GM21423 (cell line): ENCODE measurements around the gene MEGF6.

Experiments
- ATAC-seq: cut with Tn5 transposase; IDR thresholded peaks from one replicate; pipeline ENCODE4 v1.9.1; 2021; ENCODE audit warnings: mild to moderate bottlenecking, moderate library complexity; ENCODE audit not compliant: unreplicated experiment

The MEGF6 gene

DNA sequence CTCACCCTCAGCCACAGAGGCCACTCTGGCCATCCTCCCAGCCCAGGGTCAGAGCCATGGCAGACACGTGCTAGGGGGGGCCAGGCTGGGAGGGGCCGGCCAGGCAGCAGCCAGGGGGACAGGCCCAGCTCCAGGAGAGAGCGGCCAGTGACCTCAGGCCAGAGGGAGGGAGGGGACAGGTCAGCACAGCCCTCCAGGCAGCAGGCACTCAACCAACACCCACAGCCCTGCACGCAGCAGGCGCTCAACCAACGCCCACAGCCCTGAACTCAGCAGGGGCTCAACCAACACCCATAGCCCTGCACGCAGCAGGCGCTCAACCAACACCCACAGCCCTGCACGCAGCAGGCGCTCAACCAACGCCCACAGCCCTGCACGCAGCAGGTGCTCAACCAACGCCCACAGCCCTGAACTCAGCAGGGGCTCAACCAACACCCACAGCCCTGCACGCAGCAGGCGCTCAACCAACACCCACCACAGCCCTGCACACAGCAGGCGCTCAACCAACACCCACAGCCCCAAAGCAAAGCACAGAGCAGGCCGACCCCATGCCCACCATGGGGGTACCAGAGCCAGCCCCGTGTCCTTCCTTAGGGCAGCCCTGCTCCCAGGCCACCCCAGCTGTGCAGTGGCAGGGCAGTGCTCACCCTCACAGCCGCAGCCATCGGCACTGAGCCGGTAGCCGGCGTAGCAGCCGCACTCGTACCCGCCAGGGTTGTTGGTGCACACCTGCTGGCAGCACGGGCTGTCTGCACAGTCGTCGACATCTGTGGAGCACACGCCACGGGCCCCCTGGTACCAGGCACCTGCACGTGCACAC lies 101.0 kb downstream of the MEGF6 start:
- no peak for ATAC-seq

DNA sequence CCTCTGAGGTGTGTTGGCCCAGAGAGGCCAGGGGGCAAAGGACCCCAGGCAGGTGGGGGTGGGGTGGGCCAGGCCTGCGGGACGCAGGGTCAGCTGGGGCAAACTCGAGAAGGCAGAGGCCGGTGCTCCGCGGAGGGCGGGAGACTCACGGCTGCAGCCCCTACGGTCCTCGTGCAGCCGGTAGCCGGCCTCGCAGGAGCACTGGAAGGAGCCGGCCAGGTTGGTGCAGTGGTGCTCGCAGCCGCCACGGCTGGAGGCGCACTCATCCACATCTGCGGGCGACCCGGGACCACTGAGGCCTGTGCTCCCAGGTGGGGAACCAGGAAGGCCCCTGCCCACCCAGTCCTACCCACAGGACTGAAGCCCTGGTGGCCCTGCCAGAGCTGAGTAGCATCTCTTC lies 101.6 kb downstream of the MEGF6 start:
- ATAC-seq, result no peak

DNA sequence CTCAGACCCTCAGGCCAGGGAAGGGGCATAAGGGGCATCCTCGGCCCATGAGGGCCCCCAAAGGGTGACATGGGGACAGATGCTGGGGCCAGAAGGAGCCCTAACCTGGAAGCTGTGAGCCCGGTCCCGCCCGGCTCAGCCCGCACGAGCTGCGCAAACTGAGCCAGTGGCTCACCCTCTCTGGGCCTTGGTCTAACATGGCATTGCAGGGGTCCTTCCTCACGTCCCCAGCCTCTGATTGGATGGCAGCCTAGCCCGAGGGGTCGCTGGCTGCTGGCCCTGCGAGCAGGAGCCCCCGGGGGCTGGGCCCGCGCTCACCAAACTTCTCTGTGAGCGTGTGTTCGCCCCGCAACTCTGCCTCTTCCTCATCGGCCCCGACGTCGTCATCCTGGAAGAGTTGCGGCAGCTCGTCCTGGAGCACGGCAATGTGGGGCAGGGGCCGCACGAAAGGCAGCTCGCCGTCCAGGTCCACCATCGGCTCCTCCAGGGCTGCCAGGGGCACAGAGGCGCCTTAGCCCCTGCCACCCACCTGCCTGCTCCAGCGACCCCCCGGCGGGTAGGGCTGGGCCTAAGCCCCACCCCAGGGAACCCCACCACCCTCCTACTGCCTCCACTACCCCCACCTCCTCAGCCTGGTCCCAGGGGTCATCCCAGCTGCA lies 102.4 kb downstream of the MEGF6 start:
- no peak for ATAC-seq

DNA sequence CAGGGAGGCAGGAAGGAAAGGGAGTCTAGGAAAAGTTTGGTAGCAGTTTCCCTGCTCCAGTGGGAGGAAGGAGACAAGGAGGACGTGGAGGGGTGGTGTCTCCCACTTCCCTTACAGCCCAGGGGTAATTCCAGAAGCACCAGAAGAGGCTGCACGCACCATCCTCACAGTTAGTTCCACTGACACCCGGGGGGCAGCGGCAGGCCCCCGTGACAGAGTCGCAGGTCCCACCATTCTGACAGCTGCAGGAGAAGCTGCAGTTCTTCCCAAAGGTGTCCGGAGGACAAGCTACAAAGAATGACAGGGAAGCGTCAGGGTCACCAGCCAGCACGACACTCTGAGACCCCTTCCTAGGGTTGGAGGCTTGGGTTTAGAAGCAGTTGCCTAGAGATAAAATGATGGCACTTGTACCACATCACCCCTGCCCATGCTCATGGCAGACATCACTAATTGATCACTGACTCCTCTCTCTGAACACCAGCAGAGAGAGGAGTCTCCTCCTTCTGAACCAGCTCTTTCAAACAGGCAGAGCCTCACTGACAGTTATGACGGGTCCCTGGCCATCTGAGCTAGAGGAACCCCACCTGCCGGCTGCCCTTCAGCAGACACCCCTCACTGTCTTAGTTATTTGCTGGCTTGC lies 103.6 kb downstream of the MEGF6 start:
- no peak for ATAC-seq

DNA sequence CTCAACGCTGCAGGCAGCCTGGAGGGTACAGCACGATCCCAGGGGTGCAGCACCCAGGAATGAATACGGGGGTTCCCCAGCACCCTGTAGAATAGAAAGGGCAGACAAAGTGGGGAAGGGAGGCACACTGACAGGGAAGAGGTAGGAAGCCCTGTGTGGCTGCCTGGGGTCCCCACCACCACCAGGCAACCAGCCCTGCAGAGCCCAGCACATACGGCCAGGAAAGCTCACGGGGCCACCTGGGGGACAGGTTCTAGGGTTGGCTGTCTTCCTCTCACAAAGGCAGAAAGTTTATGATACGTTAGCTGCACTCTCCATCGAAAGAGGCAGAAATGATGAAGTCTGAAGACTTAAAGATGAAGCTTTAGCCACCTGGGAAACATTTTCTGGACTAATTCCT lies 104.4 kb downstream of the MEGF6 start:
- no peak for ATAC-seq

DNA sequence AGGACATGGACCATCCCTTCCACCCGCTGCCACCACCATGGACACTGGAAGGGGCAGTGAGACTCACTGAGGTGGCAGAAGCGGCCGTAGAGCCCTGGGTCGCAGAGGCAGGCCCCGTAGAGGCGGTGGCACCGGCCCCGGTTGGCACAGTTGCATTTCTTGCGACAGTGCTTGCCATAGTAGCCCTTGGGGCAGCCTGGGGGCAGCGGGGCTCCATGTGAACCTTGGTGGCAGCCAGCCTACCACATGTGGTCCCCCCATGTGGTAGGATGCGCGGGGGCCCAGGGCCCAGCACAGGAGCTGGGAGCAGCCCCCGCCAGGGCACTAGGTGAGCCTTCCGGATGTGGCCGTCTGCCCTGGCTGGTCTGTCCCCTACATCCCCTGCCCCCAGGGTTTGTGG lies 105.3 kb downstream of the MEGF6 start:
- ATAC-seq, result no peak

DNA sequence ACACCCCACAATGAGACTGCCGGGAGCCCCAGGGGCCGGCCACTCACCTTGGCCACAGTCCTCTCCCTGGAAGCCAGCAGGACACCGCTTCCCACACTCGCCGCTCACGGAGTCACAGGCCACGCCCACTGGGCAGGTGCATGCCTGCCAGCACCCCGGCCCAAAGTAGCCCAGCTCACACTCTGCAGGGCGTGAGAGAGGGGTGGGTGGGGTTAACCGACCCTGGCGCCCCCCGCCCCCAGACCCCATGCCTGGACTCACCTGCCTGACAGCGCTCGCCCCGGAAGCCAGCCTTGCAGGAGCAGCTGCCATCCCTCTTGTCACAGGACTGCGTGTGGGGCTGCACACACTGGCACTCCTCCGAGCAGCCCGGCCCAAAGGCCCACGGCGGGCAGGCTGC lies 106.1 kb downstream of the MEGF6 start:
- ATAC-seq, result no peak

DNA sequence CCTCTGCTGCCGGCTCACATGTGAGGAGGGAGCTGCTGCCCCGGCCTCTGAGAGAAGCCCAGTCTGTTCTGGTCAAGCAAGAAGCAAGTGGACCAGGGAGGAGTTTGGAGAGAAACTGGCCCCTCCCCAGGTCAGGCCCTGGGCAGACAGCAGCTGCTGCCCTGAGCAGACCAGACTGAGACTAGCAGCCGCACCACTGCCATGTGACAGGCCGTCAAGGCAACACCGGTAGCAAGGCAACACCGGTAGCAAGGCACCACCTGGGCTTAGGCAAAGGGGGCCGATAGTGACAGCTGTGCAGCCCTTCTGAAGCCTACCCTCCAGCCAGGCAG lies 106.5 kb downstream of the MEGF6 start:
- ATAC-seq, result no peak

DNA sequence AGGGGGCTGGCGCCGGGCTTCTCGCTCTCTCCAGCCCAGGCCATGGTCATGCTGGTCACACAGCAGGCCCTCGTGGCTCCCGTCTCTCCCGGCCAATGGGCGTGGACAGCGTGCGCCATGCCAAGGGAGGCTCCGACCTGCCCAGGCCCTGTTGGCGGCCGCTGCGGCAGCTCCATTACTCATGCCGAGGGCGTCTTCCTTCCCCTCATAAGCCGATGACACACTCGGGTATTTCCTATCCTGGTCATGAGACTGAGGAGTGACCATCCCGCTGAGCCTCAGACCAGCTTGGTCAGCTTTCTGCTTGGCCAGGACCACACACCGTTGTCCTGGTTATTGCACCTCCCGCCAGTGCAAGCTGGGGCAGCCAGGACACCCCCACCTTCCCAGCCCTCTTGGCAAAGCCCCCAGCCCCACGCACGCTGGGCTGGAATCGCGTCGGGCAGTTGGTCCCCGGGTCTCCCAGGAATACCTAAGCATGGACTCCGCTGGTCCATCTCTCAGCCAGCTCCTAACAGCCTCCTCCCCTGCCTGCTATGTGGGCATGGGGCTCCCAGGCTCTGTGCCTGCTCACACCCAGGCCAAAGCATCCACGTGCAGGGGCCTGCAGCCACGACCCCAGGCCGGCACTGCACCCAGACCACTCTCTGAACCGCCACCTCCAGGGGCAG lies 107.0 kb downstream of the MEGF6 start:
- no peak for ATAC-seq

DNA sequence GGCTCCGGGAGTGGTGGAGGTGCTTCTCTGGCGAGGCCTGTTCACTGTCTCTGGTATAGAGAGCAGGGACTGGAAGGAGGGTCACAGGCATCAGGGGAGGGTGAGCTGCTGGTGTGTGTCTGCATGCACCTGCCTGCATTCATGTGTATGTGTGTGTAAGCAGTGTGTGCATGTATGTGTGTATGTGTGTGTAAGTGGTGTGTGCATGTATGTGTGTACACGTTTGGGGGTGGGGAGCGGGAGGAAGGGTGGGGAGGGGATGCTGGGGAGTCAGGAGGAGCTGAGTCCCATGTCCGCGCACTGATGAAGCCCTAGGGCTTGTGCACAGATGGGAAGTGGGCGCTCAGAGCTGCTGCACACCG lies 107.8 kb downstream of the MEGF6 start:
- no peak for ATAC-seq

DNA sequence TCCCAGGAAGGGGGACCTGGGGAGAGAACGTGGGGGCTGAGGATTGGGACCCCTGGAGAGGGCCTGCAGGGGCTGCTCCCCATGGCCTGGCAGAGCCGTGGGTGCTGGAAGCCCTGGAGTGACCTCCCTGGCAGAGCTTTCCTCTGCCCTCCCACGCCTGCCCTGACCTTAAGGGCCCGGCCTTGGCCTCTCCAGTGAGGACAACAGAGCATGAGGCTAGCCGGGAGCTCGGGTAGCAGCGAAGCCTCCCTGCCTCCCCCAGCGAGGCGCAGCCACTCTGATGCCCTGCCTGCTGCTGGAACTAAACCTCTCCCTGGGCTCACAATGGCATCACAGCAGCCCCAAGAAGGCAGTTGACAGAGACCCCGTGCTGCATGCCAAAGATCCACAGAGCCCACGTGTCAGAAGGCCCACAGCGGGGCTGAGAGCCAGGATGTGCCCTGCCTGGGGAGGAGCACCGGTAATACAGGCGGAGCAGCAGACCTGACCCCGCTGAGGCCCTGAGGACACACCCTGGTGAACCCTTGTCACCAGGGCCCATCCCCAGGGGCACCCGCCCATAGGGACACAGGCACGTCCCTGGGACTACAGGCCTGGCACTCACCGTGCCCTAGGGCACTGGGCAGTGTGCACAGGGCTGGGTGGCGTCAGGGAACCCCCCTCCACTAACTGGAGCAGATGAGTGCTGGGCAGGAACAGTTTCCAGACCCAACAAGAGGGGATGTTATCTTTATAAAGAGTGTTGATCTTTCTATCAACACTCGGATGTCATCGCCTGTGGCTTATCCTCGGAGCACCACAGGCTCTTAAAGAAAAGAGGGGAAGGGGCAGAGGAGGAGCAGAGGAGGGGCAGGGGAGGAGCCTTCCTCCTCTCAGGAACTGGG lies 108.4 kb downstream of the MEGF6 start:
- ATAC-seq, result no peak

DNA sequence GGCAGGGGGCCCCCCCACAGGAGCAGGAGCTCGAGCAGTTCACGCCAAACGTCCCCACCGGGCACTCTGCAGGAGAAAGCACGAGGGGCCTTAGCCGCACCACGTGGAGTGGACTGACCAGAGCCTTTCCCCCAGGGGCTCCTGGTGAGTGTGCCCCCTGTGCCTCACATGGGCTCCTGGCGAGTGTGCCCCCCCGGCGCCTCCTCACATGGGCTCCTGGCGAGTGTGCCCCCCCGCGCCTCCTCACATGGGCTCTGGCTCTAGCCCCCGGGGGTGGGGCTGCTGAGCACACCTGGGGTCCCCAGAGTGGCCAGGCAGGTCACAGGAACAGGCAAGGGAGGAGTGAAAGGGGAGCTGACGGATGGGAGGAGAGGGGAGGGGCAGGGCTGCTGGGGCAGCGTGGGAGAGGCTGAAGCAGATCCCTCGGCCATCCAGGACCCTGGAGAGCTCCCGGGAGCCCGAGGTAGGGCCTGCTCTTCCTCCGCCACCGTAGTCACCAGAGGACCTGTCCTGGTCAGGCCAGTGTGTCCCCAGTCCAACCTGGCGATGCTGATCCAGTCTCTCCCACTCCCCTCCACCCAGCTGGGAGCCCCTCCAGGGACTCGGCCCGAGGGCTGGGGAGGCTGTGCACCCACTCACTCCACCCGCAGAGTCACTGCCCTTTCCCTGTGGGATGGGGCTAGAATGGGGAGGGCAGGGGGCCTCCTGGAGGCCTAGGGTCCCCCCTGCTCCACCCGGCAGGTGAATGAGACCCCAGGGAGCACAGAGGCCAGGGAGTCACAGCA lies 109.3 kb downstream of the MEGF6 start:
- ATAC-seq, result no peak

DNA sequence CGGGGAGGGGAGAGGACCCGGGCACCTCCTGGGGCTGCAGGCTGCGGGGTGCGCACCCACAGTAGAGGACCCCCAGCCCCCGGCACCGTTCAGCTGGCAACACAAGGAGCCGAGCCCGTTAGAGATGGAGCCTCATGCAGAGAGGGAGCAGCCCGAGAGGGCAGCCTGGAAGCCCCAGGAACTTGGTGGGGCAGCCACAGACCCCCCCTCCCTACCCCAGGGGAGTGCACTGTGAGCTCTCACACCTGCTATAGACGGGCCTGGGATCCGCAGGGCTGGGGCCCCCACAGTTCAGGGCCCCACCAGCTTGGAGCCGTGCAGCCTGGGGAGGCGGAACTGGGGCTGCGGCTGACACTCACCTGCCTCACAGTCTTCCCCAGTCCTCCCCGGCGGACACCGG lies 109.9 kb downstream of the MEGF6 start:
- ATAC-seq, result no peak

DNA sequence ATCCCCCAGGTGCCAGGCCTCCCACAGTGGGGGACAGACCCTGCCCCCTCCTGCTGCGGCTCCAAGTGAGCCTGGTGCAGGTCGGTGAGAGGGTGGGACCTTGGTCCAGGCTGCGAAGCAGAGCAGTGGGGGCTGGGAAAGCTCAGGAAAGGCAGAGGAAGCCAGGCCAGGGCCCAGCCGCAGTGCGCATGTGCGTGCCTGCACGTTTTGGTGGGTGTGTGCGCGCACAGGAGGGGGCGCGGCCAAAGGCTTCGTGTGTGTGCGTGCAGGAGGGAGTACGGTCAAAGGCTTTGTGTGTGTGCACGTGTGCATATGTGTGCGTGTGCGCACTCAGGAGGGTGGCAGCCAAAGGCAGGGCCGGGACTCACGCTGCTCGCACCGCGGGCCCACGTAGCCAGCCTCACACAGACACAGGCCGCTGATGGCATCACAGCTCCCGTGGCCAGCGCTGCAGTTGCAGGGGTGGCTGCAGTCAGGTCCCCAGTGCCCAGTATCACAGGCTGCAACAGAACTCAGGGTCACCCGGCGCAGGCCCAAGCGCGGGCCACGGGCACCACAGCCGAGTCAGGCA lies 111.0 kb downstream of the MEGF6 start:
- no peak for ATAC-seq

DNA sequence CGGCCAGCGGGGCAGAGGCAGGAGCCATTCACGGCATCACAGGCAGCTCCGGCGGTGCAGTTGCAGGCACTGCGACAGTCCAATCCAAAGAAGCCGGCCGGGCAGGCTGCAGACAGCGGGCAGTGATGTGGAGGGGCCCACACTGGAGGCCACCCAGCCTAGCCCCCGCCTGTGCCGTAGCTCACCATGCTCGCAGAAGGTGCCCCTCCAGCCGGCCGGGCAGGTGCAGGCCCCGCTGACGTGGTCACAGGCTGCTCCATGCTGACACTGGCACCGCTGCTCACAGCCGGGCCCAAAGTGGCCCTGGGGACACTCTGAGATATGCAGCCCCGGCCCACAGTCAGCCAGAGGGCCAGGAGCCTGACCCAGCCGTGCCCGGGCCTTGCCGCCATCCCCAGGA lies 111.7 kb downstream of the MEGF6 start:
- ATAC-seq, result no peak

DNA sequence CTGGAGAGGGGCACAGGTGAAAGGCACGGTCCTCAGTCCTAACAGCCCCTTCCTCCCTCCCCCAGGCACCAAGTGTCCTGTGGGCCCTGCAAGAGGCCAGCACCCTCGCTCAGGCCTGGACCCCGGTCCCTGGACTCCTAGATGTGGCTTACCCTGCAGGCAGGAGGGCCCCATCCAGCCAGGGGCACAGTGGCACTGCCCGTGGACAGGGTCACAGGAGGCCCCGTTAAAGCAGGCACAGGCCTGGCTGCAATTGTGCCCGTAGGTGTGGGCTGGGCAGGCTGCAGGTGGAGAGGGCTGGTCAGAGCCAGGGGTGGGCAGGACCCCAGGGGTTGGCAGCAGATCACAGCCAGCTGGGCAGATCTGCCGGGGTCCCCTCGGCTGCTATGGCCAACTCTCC lies 112.3 kb downstream of the MEGF6 start:
- no peak for ATAC-seq

DNA sequence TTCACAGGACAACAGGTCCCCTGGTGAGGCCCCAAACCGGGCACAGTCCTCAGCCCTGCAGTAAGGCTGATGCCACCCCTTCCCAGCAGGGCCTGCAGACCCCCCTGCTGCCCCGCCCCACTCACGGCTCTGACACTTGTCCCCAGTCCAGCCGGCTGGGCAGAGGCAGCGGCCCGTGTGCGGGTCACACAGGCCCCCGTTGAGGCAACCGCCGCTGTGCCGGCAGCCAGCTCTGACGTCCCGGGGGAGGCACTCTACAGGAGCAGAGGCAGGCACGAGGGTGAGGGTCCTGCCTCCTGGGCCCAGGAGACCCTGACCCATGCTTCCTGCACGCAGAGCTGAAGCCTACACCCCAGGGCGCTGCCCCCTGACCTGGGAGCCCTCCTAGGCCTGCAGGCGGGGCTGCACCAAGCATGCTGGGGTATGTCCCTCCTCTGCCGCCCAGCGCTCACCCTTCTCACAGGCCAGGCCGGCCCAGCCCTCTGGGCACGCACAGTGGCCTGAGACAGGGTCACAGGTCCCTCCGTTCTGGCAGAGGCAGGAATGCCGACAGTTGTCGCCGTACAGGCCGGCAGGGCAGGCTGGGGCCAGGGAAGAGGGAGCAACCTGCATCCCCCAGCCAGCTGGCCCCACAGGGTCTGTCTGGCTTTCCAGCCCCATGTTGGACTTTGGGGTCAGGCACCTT lies 112.9 kb downstream of the MEGF6 start:
- no peak for ATAC-seq

DNA sequence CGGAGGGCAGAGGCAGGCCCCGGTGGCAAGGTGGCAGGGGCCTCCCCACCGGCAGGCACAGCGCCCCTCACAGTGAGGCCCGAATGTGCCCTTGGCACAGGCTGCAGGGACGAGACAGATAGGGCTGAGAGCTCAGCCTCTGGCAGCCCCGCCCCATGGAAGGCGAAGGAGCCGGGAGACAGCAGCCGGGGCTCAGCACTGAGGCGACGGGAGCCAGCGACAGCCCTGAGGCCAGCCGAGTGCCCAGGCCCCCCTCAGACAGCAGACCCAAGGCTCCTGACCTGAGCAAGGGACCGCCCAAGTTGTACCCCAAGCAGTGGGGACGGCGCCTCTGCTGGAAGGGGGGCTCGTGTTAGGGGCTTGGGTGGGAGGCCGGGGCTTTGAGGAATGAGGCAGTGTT lies 113.8 kb downstream of the MEGF6 start:
- ATAC-seq, result no peak

DNA sequence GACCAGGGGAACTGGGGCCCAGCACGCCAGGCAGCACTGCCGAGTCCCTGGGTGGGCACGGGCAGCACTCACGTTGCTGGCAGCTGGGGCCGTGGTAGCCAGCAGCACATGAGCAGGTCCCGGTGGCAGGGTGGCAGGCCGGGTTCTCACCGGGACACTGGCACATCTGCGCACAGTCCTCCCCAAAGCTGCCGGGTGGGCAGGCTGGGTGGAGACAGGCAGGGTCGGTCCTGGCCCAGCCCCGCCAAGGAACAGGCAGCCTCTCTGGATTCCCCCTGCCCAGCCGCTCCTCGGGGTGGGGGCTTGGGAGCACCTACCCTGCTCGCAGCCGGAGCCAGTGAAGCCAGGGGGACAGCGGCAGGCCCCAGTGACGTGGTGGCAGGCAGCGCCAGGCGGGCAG lies 114.4 kb downstream of the MEGF6 start:
- no peak for ATAC-seq
